ENCODE data around the gene ZNF682.
A peak's percentile ranks its signal among the peaks of the same experiment; 100 is the strongest.
"Not testable (repeated sequence)": the region's sequence is repeated elsewhere in the genome, so short reads cannot be mapped to it uniquely, and the experiment has no call there.

The ZNF682 gene

DNA sequence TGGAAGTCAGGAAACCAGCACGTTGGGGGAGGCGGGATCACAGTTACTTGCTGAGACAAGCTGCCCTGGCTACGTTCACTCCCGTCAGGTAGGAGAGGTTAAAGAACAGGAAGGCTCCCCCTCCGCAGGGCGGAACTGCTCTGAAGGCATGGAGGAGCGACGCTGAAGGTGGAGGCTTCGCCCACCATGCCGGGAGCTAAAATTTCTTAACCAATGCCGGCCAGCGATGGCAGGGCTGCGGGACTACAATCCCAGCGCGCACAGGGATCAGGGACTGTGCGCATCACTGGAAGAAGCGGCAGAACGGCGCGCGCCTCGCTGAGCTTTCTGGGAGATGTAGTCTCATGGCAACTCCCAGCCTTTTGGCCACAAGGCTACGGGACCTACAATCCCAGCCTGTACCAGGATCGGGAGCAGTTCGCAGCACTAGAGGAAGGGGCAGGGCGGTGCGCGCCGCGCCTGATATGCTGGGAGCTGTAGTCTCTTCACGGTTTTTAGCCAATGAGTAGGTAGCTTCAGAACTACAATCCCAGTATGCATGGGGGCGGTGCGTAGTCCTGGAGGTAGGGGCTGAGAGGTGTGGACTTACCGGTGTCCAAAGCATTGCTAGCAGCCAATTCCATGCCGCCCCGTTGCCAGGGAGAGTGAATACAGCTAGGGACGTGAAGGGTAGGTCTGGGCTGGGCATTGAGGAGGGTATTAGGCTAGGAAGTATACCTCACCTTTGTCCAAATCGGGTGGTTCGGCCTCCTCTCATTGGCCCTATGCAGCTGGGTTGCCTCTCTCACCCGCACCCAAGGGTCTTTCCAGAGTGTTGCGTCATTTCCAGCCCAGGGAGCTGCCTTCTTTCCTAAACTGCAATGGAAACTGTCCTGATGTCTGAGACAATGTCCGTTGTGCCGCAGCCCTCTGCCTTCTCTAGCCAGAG is 12.8 kb upstream of the ZNF682 start (continued):
- TF ChIP-seq, protein P1, sequence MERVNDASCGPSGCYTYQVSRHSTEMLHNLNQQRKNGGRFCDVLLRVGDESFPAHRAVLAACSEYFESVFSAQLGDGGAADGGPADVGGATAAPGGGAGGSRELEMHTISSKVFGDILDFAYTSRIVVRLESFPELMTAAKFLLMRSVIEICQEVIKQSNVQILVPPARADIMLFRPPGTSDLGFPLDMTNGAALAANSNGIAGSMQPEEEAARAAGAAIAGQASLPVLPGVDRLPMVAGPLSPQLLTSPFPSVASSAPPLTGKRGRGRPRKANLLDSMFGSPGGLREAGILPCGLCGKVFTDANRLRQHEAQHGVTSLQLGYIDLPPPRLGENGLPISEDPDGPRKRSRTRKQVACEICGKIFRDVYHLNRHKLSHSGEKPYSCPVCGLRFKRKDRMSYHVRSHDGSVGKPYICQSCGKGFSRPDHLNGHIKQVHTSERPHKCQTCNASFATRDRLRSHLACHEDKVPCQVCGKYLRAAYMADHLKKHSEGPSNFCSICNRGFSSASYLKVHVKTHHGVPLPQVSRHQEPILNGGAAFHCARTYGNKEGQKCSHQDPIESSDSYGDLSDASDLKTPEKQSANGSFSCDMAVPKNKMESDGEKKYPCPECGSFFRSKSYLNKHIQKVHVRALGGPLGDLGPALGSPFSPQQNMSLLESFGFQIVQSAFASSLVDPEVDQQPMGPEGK (tag by site-specific recombination; IDR thresholded peaks at IDR 0.05) = peak; percentile 43; the same call in 1 of the 2 replicates
- TF ChIP-seq, protein P2, sequence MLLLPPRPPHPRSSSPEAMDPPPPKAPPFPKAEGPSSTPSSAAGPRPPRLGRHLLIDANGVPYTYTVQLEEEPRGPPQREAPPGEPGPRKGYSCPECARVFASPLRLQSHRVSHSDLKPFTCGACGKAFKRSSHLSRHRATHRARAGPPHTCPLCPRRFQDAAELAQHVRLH (tag by site-specific recombination; IDR thresholded peaks at IDR 0.05) = peak; percentile 42
- TF ChIP-seq ZNF473 (tag by site-specific recombination; IDR thresholded peaks at IDR 0.05) (no peak), ZNF23 (tag by site-specific recombination; IDR thresholded peaks at IDR 0.05; ENCODE audit: borderline replicate concordance) (no peak), ZNF335 (tag by site-specific recombination; conservative IDR thresholded peaks at IDR 0.05) (peak; percentile 93), ZNF391 (tag by site-specific recombination; IDR thresholded peaks at IDR 0.05; ENCODE audit: borderline replicate concordance, low read depth) (no peak), ZNF660 (tag by site-specific recombination; IDR thresholded peaks at IDR 0.05) (no peak), ZNF621 (tag by site-specific recombination; IDR thresholded peaks at IDR 0.05) (no peak), WT1 (tag by site-specific recombination; IDR thresholded peaks at IDR 0.05) (no peak)
- TF ChIP-seq, protein P3, sequence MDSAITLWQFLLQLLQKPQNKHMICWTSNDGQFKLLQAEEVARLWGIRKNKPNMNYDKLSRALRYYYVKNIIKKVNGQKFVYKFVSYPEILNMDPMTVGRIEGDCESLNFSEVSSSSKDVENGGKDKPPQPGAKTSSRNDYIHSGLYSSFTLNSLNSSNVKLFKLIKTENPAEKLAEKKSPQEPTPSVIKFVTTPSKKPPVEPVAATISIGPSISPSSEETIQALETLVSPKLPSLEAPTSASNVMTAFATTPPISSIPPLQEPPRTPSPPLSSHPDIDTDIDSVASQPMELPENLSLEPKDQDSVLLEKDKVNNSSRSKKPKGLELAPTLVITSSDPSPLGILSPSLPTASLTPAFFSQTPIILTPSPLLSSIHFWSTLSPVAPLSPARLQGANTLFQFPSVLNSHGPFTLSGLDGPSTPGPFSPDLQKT (IDR thresholded peaks at IDR 0.05; ENCODE audit: borderline replicate concordance, low read depth, low read length) = no peak
- TF ChIP-seq, protein P4, sequence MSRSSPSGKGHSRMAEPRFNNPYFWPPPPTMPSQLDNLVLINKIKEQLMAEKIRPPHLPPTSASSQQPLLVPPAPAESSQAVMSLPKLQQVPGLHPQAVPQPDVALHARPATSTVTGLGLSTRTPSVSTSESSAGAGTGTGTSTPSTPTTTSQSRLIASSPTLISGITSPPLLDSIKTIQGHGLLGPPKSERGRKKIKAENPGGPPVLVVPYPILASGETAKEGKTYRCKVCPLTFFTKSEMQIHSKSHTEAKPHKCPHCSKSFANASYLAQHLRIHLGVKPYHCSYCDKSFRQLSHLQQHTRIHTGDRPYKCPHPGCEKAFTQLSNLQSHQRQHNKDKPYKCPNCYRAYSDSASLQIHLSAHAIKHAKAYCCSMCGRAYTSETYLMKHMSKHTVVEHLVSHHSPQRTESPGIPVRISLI (tag by site-specific recombination; IDR thresholded peaks at IDR 0.05) = no peak
- TF ChIP-seq, protein P5, sequence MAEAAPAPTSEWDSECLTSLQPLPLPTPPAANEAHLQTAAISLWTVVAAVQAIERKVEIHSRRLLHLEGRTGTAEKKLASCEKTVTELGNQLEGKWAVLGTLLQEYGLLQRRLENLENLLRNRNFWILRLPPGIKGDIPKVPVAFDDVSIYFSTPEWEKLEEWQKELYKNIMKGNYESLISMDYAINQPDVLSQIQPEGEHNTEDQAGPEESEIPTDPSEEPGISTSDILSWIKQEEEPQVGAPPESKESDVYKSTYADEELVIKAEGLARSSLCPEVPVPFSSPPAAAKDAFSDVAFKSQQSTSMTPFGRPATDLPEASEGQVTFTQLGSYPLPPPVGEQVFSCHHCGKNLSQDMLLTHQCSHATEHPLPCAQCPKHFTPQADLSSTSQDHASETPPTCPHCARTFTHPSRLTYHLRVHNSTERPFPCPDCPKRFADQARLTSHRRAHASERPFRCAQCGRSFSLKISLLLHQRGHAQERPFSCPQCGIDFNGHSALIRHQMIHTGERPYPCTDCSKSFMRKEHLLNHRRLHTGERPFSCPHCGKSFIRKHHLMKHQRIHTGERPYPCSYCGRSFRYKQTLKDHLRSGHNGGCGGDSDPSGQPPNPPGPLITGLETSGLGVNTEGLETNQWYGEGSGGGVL (tag by site-specific recombination; IDR thresholded peaks at IDR 0.05) = no peak

DNA sequence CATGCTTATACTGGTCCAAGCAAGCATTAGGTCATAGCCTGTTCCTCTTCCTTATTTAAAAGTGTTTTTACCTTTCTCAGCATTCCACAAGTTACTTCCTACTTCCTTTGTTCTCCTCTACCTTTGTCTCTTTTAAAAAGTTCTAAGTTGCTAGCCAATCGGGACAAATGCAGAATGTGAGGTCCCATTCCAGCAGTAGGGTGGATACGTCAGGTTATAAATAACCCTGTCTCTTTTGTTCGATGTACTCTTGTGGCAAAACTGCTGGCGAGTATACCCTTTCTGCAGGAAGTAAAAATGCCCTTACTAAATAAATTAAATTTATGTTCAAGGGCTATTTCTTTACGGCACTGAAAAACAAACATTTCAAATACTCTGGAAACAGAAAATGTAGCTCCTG is 6.4 kb upstream of the ZNF682 start:
- H3K4me1 ChIP-seq (ENCODE audit: control insufficient read depth, insufficient read depth, low read length); H3K4me3 ChIP-seq (ENCODE audit: low read depth, low read length); H3K27ac ChIP-seq (ENCODE audit: extremely low read depth, low read depth, low read length); POLR2A ChIA-PET; CTCF ChIA-PET; H3K36me3 ChIP-seq (ENCODE audit: control insufficient read depth in 2 of 2, insufficient read depth in 1 of 2, low read length in 2 of 2); H3K9me3 ChIP-seq (ENCODE audit: control insufficient read depth, insufficient read depth, low read depth, low read length): not testable (repeated sequence)

DNA sequence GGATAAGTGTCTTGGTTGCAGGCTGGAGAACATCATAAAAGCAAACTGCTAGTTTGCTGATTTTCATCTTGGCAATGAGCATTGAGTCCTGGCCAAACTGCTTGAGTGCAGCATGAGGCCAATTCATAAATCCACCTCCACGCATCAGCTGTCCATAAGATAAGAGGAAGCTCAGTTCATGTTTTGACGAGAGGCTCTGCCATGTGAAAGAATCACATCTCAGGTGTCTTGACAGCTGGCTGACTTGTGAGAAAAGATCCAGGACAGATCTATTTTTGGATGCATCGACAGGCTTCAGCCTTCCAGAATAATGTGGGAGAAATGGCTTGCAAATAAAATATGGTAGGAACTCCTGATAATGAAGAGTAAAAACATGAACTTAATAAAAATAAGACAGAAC is 5.4 kb upstream of the ZNF682 start:
- Histone ChIP-seq H3K27ac (ENCODE audit: extremely low read depth, low read depth, low read length) (no peak overlapping the region), H3K4me3 (ENCODE audit: low read depth, low read length) (no peak overlapping the region), H3K4me1 (ENCODE audit: control insufficient read depth, insufficient read depth, low read length) (no peaks in the 10 kb centered on the region), H3K9me3 (ENCODE audit: control insufficient read depth, insufficient read depth, low read depth, low read length) (no peaks in the 10 kb centered on the region), H3K36me3 (ENCODE audit: control insufficient read depth in 2 of 2, insufficient read depth in 1 of 2, low read length in 2 of 2) (no peaks in the 10 kb centered on the region)
- CTCF ChIA-PET = no interaction called here
- POLR2A ChIA-PET = no interaction called here
- TF ChIP-seq SCRT2 (tag by site-specific recombination; IDR thresholded peaks at IDR 0.05) = no peak
- TF ChIP-seq, protein P5 (tag by site-specific recombination; IDR thresholded peaks at IDR 0.05) = no peak
- no peak for TF ChIP-seq ZNF658 (tag by site-specific recombination; IDR thresholded peaks at IDR 0.05)
- no peak for TF ChIP-seq ZXDB (tag by site-specific recombination; IDR thresholded peaks at IDR 0.05)
- TF ChIP-seq ZNF664 (tag by site-specific recombination; IDR thresholded peaks at IDR 0.05) = no peak
- TF ChIP-seq ZNF239 (tag by site-specific recombination; IDR thresholded peaks at IDR 0.05) = no peak
- no peak for TF ChIP-seq ZNF202 (tag by site-specific recombination; IDR thresholded peaks at IDR 0.05; ENCODE audit: borderline replicate concordance)
- no peak for TF ChIP-seq ZNF311 (tag by site-specific recombination; IDR thresholded peaks at IDR 0.05; ENCODE audit: borderline replicate concordance)
- no peak for TF ChIP-seq ZNF19 (tag by site-specific recombination; IDR thresholded peaks at IDR 0.05; ENCODE audit: low read depth)
- TF ChIP-seq ZNF23 (tag by site-specific recombination; IDR thresholded peaks at IDR 0.05; ENCODE audit: borderline replicate concordance) = no peak
